PC-3 (cell line): ENCODE measurements around the gene ZC3HAV1L. TPM values are rescaled to one million over a fixed set of nuclear protein-coding genes. Genes with fewer than 3 reads are reported as not detected.

Experiments used
- ATAC-seq: fragments of 200-7000 bp; cut with Tn5 transposase; 2 replicates; pipeline ENCODE4 v1.9.1; 2020; ENCODE audit warnings: mild to moderate bottlenecking, moderate library complexity
- BruUV-seq: library from RNA; stranded (reverse); fragments of 400-500 nt; replicated peaks from 2 replicates; lab custom pipeline; 2021; lab: Mats Ljungman, UMichigan
- CTCF ChIA-PET: fragments of 300-600 bp; sonication (Branson Sonifier 250); formaldehyde crosslinking; loops from one replicate; lab custom pipeline; 2022; ENCODE audit warnings: antibody characterized with exemption; lab: Charles Lee
- POLR2A ChIA-PET: fragments of 300-600 bp; sonication (Branson Sonifier 250); formaldehyde crosslinking; loops from one replicate; lab custom pipeline; 2022; ENCODE audit warnings: antibody characterized with exemption; ENCODE audit not compliant: unreplicated experiment; lab: Charles Lee
- DNase-seq: peaks from one replicate; pipeline ENCODE4 v3.0.0-alpha.2; 2015
- H2AFZ ChIP-seq: fragments of 300-600 bp; sonication (generic); 2 replicates; pipeline ENCODE4 v1.6.0; 2016; ENCODE audit warnings: antibody characterized with exemption, low read length
- H3F3A ChIP-seq: fragments of 300-600 bp; sonication (generic); one replicate; pipeline ENCODE4 v1.6.0; 2017; ENCODE audit warnings: antibody characterized with exemption, low read length, control low read depth, mild to moderate bottlenecking; ENCODE audit not compliant: unreplicated experiment
- H3K27ac ChIP-seq: fragments of 300-600 bp; sonication (generic); 2 replicates; pipeline ENCODE4 v1.5.1; 2016; ENCODE audit warnings: mild to moderate bottlenecking, low read length
- H3K27me3 ChIP-seq: fragments of 300-600 bp; sonication (generic); 2 replicates; pipeline ENCODE4 v1.6.1; 2016; ENCODE audit warnings: low read length, mixed read lengths
- H3K36me3 ChIP-seq: fragments of 300-600 bp; sonication (generic); 2 replicates; pipeline ENCODE4 v1.6.1; 2016; ENCODE audit warnings: low read depth, mixed run types, low read length, mixed read lengths
- H3K4me1 ChIP-seq: fragments of 300-600 bp; sonication (generic); 2 replicates; pipeline ENCODE4 v1.5.1; 2016; ENCODE audit warnings: low read length; ENCODE audit not compliant: insufficient read depth
- H3K4me2 ChIP-seq: fragments of 300-600 bp; sonication (generic); 2 replicates; pipeline ENCODE4 v1.6.0; 2016; ENCODE audit warnings: low read length
- H3K4me3 ChIP-seq: fragments of 300-600 bp; sonication (generic); 2 replicates; pipeline ENCODE4 v1.5.1; 2016; ENCODE audit warnings: mild to moderate bottlenecking, low read length, mixed read lengths
- H3K79me2 ChIP-seq: fragments of 300-600 bp; sonication (generic); 2 replicates; pipeline ENCODE4 v1.6.1; 2017; ENCODE audit warnings: low read length, mixed read lengths
- H3K9ac ChIP-seq: fragments of 300-600 bp; sonication (generic); 2 replicates; pipeline ENCODE4 v1.6.0; 2016; ENCODE audit warnings: mild to moderate bottlenecking, low read length
- H3K9me2 ChIP-seq: fragments of 300-600 bp; sonication (generic); replicated peaks from 2 replicates; pipeline ENCODE4 v1.6.1; 2016; ENCODE audit warnings: mixed run types, low read length, mixed read lengths
- H3K9me3 ChIP-seq: fragments of 300-600 bp; sonication (generic); 2 replicates; pipeline ENCODE4 v1.6.1; 2016; ENCODE audit warnings: low read length, mixed read lengths
- H4K20me1 ChIP-seq: fragments of 300-600 bp; sonication (generic); 2 replicates; pipeline ENCODE4 v1.6.1; 2016; ENCODE audit warnings: low read length, mixed read lengths
- CTCF ChIP-seq: fragments of 300-600 bp; sonication (generic); conservative IDR thresholded peaks from 2 replicates; pipeline ENCODE4 v1.5.1; 2017; ENCODE audit warnings: antibody characterized with exemption, low read depth, mild to moderate bottlenecking, low read length
- EZH2 ChIP-seq: fragments of 300-600 bp; sonication (generic); IDR thresholded peaks from one replicate; pipeline ENCODE4 v1.6.1; 2017; ENCODE audit warnings: antibody characterized with exemption, mild to moderate bottlenecking, low read length; ENCODE audit not compliant: unreplicated experiment
- EZH2phosphoT487 ChIP-seq: fragments of 300-600 bp; sonication (generic); IDR thresholded peaks from 2 replicates; pipeline ENCODE4 v1.6.1; 2018; ENCODE audit warnings: mild to moderate bottlenecking, antibody characterized with exemption, low read length, borderline replicate concordance
- intact Hi-C: fragments of 100-400 bp; cut with micrococcal nuclease; formaldehyde crosslinking; loops from 2 replicates; pipeline ENCODE4 v1.9.0; 2023
- total RNA-seq: library from RNA; depleted of rRNA; stranded (reverse); fragments of >200 nt; gene quantifications from 2 replicates; pipeline ENCODE4 v1.2.3, GENCODE V29; 2014

The ZC3HAV1L gene
- total RNA-seq, 1 experiment from 2014 or later, result 8.2 TPM

- TF ChIP-seq EZH2phosphoT487 (no peak), CTCF (no peak)
- CTCF ChIA-PET, result no interaction called here
These were observed 37.0 kb upstream of the ZC3HAV1L start for GRCh38 chr7:139072796-139073195.

GRCh38 chr7:139071680-139072079 lies 35.8 kb upstream of the ZC3HAV1L start:
- POLR2A ChIA-PET, result no interaction called here
- intact Hi-C loops, result no loop called here
- Histone ChIP-seq H3K79me2 (no peaks in the 10 kb centered on the region), H3K9me2 (no peaks in the 10 kb centered on the region), H3K36me3 (peaks cover 25% of the 10 kb centered on the region), H3K4me1 (peaks cover 3% of the 10 kb centered on the region; the same call in 1 of the 2 replicates), H4K20me1 (no peaks in the 10 kb centered on the region), H3K4me3 (no peak overlapping the region), H3F3A (no peaks in the 10 kb centered on the region), H3K27ac (no peak overlapping the region), H3K4me2 (no peak overlapping the region), H2AFZ (no peak overlapping the region), H3K9ac (no peak overlapping the region), H3K9me3 (no peaks in the 10 kb centered on the region), H3K27me3 (no peaks in the 10 kb centered on the region)
- CTCF ChIA-PET, result no interaction called here
- ATAC-seq (no peak), DNase-seq (no peak)
- no TSS peak for BruUV-seq
- TF ChIP-seq EZH2phosphoT487 (no peak), CTCF (no peak), EZH2 (no peak)

More at GRCh38 chr7:139072796-139073195, 37.0 kb upstream of the ZC3HAV1L start:
- Histone ChIP-seq H2AFZ (no peak overlapping the region), H3K4me2 (no peak overlapping the region), H3K4me1 (peaks cover 3% of the 10 kb centered on the region; the same call in 1 of the 2 replicates), H3K9me2 (no peaks in the 10 kb centered on the region), H3K4me3 (no peak overlapping the region), H3F3A (no peaks in the 10 kb centered on the region), H3K27me3 (no peaks in the 10 kb centered on the region), H3K79me2 (no peaks in the 10 kb centered on the region), H3K36me3 (peaks cover 25% of the 10 kb centered on the region), H4K20me1 (no peaks in the 10 kb centered on the region), H3K9ac (no peak overlapping the region), H3K27ac (no peak overlapping the region), H3K9me3 (no peaks in the 10 kb centered on the region)
- intact Hi-C loops, result no loop called here
- DNase-seq (no peak), ATAC-seq (no peak)
- POLR2A ChIA-PET, result no interaction called here
- no TSS peak for BruUV-seq

GRCh38 chr7:139068544-139069399 lies 32.9 kb upstream of the ZC3HAV1L start:
- Histone ChIP-seq H3K36me3 (peaks cover 24% of the 10 kb centered on the region), H2AFZ (no peak overlapping the region), H3K27me3 (no peaks in the 10 kb centered on the region), H3K4me2 (no peak overlapping the region), H3K4me3 (no peak overlapping the region), H4K20me1 (no peaks in the 10 kb centered on the region), H3K4me1 (no peaks in the 10 kb centered on the region), H3K27ac (no peak overlapping the region), H3K9me3 (no peaks in the 10 kb centered on the region), H3F3A (no peaks in the 10 kb centered on the region), H3K9ac (no peak overlapping the region), H3K9me2 (no peaks in the 10 kb centered on the region), H3K79me2 (no peaks in the 10 kb centered on the region)
- ATAC-seq (no peak), DNase-seq (no peak)
- TF ChIP-seq CTCF, result no peak
- TF ChIP-seq EZH2phosphoT487, result no peak
- no peak for TF ChIP-seq EZH2
- ChIA-PET CTCF (no interaction called here), POLR2A (no interaction called here)
- intact Hi-C loops, result no loop called here
- BruUV-seq, result no TSS peak
